K562 (cell line): ENCODE results near the gene SMAD5. TPM values are rescaled to one million over a fixed set of nuclear protein-coding genes. Genes with fewer than 3 reads are reported as not detected.

Experiments used
- DPF2 ChIP-seq: fragments of 450-650 bp; IDR thresholded peaks from 2 replicates; pipeline ENCODE4 v1.6.1; 2016
- E2F8 ChIP-seq: fragments of 450-650 bp; IDR thresholded peaks from 2 replicates; pipeline ENCODE4 v1.7.1; 2018; ENCODE audit warnings: mild to moderate bottlenecking, low read depth; ENCODE audit not compliant: partially characterized antibody
- JUND ChIP-seq, 2 experiments: IDR thresholded peaks; 2 replicates in 1 of 2; 3 replicates in 1 of 2; pipeline ENCODE4 v1.6.1; 2011; ENCODE audit warnings: borderline replicate concordance in 2 of 2, low read depth in 2 of 2, low read length in 2 of 2, improper control_type of control experiment in 1 of 2, missing biosample characterization in 1 of 2, missing genetic modification characterization in 1 of 2, missing genetic modification reagents in 1 of 2
- KLF13 ChIP-seq: fragments of 450-650 bp; IDR thresholded peaks from 2 replicates; pipeline ENCODE4 v1.6.1; 2016; ENCODE audit warnings: missing genetic modification characterization, low read depth, mild to moderate bottlenecking, missing compliant biosample characterization, moderate library complexity, borderline replicate concordance
- L3MBTL2 ChIP-seq: fragments of 450-650 bp; IDR thresholded peaks from 2 replicates; pipeline ENCODE4 v1.6.1; 2016; ENCODE audit warnings: mild to moderate bottlenecking, moderate library complexity
- MTA1 ChIP-seq: fragments of 450-650 bp; IDR thresholded peaks from 2 replicates; pipeline ENCODE4 v1.6.1; 2017; ENCODE audit warnings: borderline replicate concordance
- MXD1 ChIP-seq: fragments of 250-450 bp; sonication (Bioruptor Pico); IDR thresholded peaks from 2 replicates; pipeline ENCODE4 v1.8.0; 2021; ENCODE audit warnings: borderline replicate concordance, mild to moderate bottlenecking, moderate library complexity; ENCODE audit not compliant: poor library complexity, severe bottlenecking
- NFE2 ChIP-seq: IDR thresholded peaks from 2 replicates; pipeline ENCODE4 v1.6.1; 2014; ENCODE audit warnings: antibody characterized with exemption, low read depth
- NFIC ChIP-seq: fragments of 450-650 bp; IDR thresholded peaks from 2 replicates; pipeline ENCODE4 v1.6.1; 2017; ENCODE audit warnings: mild to moderate bottlenecking, inconsistent platforms
- SMARCA4 ChIP-seq: fragments of 450-650 bp; IDR thresholded peaks from 2 replicates; pipeline ENCODE4 v1.6.1; 2016
- SRSF3 ChIP-seq: fragments of 200-400 bp; formaldehyde crosslinking; IDR thresholded peaks from 2 replicates; pipeline ENCODE4 v1.6.1; 2016; ENCODE audit warnings: mild to moderate bottlenecking, low read length, moderate library complexity; ENCODE audit not compliant: insufficient read depth
- TFAP4 ChIP-seq: sonication (generic); formaldehyde crosslinking; IDR thresholded peaks from 2 replicates; pipeline ENCODE4 v1.8.0; 2022; ENCODE audit warnings: missing genetic modification reagents, mild to moderate bottlenecking, moderate library complexity, borderline replicate concordance
- USF1 ChIP-seq: sonication (generic); formaldehyde crosslinking; IDR thresholded peaks from 2 replicates; pipeline ENCODE4 v1.9.0; 2022; ENCODE audit warnings: mild to moderate bottlenecking, missing genetic modification reagents
- ZC3H11A ChIP-seq: IDR thresholded peaks from 2 replicates; pipeline ENCODE4 v1.6.1; 2012; ENCODE audit warnings: low read depth, low read length, improper control_type of control experiment
- ZNF280B ChIP-seq: fragments of 250-450 bp; sonication (Bioruptor Pico); IDR thresholded peaks from 2 replicates; pipeline ENCODE4 v1.5.1; 2021; ENCODE audit warnings: mild to moderate bottlenecking
- ZNF324 ChIP-seq: fragments of 250-450 bp; sonication (Bioruptor Pico); IDR thresholded peaks from 2 replicates; pipeline ENCODE4 v1.4.0; 2020; ENCODE audit warnings: mild to moderate bottlenecking
- ZNF449 ChIP-seq: fragments of 250-450 bp; sonication (Bioruptor Pico); IDR thresholded peaks from 2 replicates; pipeline ENCODE4 v1.8.0; 2022; ENCODE audit warnings: moderate library complexity, mild to moderate bottlenecking, inconsistent platforms
- ZNF699 ChIP-seq: fragments of 250-450 bp; sonication (Bioruptor Pico); IDR thresholded peaks from 2 replicates; pipeline ENCODE4 v1.8.0; 2021; ENCODE audit warnings: mild to moderate bottlenecking, moderate library complexity; ENCODE audit not compliant: insufficient replicate concordance
- ZSCAN29 ChIP-seq: fragments of 450-650 bp; IDR thresholded peaks from 2 replicates; pipeline ENCODE4 v1.6.1; 2017
- ZSCAN32 ChIP-seq: fragments of 450-650 bp; formaldehyde crosslinking; IDR thresholded peaks from 2 replicates; pipeline ENCODE4 v1.4.0; 2020; ENCODE audit warnings: mild to moderate bottlenecking, moderate library complexity
- polyA plus RNA-seq, 8 experiments: library from polyadenylated mRNA; depleted of rRNA in 4 of 8; stranded (reverse) in 5 of 8; unstranded in 3 of 8; fragments of >200 nt; fragmentation: Nextera tagmentation in 2 of 8; fragmentation: Illumina TruSeq in 1 of 8; extraction: Ambion mirVana in 2 of 8; extraction: Trizol in 1 of 8; gene quantifications; 2 replicates each; pipeline versions ENCODE4 v1.2.1 to v1.2.3, GENCODE V29; 2011 to 2014; ENCODE audit warnings: inconsistent platforms in 1 of 8, missing spikeins in 1 of 8
- total RNA-seq, 7 experiments: library from RNA; depleted of rRNA in 6 of 7; stranded (reverse); fragments of >200 nt in 6 of 7; fragmentation: Illumina TruSeq in 2 of 7; extraction: Trizol in 2 of 7; gene quantifications; 2 replicates each; pipeline versions ENCODE4 v1.2.1 to v1.2.3, GENCODE V29; 2011 to 2021; ENCODE audit warnings: low replicate concordance in 1 of 7

Gene SMAD5
- total and polyA plus RNA-seq, 9 of the 15 experiments (the other 6 are each of a cell fraction or from before 2014, with no cell fraction given), result 12.4 to 53.9 (median 20.3) TPM

- TF ChIP-seq JUND (IDR thresholded peaks at IDR 0.05; ENCODE audit: borderline replicate concordance, low read depth, low read length), result peak; percentile 45; the same call in 1 of the 2 replicates
- TF ChIP-seq JUND (tag; IDR thresholded peaks at IDR 0.05; ENCODE audit: borderline replicate concordance, low read depth, low read length), result peak; percentile 54; the same call in 2 of the 3 replicates
- TF ChIP-seq ZC3H11A, result no peak
- no peak for TF ChIP-seq USF1 (CRISPR knock-in tag)
- TF ChIP-seq ZSCAN29, result no peak
- no peak for TF ChIP-seq MTA1
- TF ChIP-seq KLF13 (tag), result no peak
- no peak for TF ChIP-seq ZNF449 (CRISPR knock-in tag)
- TF ChIP-seq TFAP4, result no peak
- peak; percentile 24; the same call in 1 of the 2 replicates for TF ChIP-seq SMARCA4
- no peak for TF ChIP-seq ZNF280B (CRISPR knock-in tag)
- no peak for TF ChIP-seq ZNF324 (CRISPR knock-in tag)
- TF ChIP-seq NFE2, result no peak
- TF ChIP-seq DPF2, result 0 out of 2 replicates have a peak, but pooled peaks have one; percentile 53
- no peak for TF ChIP-seq ZNF699 (CRISPR knock-in tag)
- TF ChIP-seq E2F8, result peak; percentile 46
- TF ChIP-seq SRSF3, result no peak
- TF ChIP-seq MXD1 (CRISPR knock-in tag), result no peak
- TF ChIP-seq L3MBTL2, result peak; percentile 83
- TF ChIP-seq NFIC, result no peak
- TF ChIP-seq ZSCAN32 (CRISPR knock-in tag), result no peak
Observed at GRCh38 chr5:136188859-136189258, 56.2 kb downstream of the SMAD5 start (continued).
